ENCODE data around the gene TCF7. TPM values are rescaled to one million over a fixed set of nuclear protein-coding genes. Genes with fewer than 3 reads are reported as not detected.

The TCF7 gene
- total and polyA plus RNA-seq, 2 of the 13 experiments (the other 11 are each of a cell fraction or from before 2014, with no cell fraction given): 6.3 to 6.8 TPM

- TF ChIP-seq PAX8 (CRISPR knock-in tag; IDR thresholded peaks at IDR 0.05; ENCODE audit: borderline replicate concordance) (0 out of 2 replicates have a peak, but pooled peaks have one; percentile 67), KLF6 (CRISPR knock-in tag; IDR thresholded peaks at IDR 0.05) (no peak), PHF20 (CRISPR knock-in tag; IDR thresholded peaks at IDR 0.05) (peak; percentile 43; the same call in 1 of the 2 replicates), ZNF878 (CRISPR knock-in tag; IDR thresholded peaks at IDR 0.05) (no peak), NFIB (CRISPR knock-in tag; IDR thresholded peaks at IDR 0.05; ENCODE audit: borderline replicate concordance) (no peak), GRHL1 (CRISPR knock-in tag; conservative IDR thresholded peaks at IDR 0.05) (no peak), SOX13 (IDR thresholded peaks at IDR 0.05) (no peak), SOX13 (CRISPR knock-in tag; conservative IDR thresholded peaks at IDR 0.05 in 1 of 2, IDR thresholded peaks at IDR 0.05 in 1 of 2) (0 out of 4 replicates have a peak, but pooled peaks of 1 of the 2 experiments have one; percentile 7), ZFP82 (CRISPR knock-in tag; IDR thresholded peaks at IDR 0.05; ENCODE audit: borderline replicate concordance) (no peak), MEF2D (CRISPR knock-in tag; IDR thresholded peaks at IDR 0.05) (no peak), YEATS4 (CRISPR knock-in tag; IDR thresholded peaks at IDR 0.05; ENCODE audit: borderline replicate concordance) (0 out of 2 replicates have a peak, but pooled peaks have one; percentile 21), RBM22 (optimal IDR thresholded peaks at IDR 0.05; ENCODE audit: low read length) (no peak), ZBTB3 (CRISPR knock-in tag; IDR thresholded peaks at IDR 0.05; ENCODE audit: borderline replicate concordance, low read depth) (no peak), ARNTL (CRISPR knock-in tag; IDR thresholded peaks at IDR 0.05) (no peak), TBX2 (CRISPR knock-in tag; IDR thresholded peaks at IDR 0.05; ENCODE audit: borderline replicate concordance) (peak; percentile 17; the same call in 1 of the 2 replicates), RFXANK (CRISPR knock-in tag; IDR thresholded peaks at IDR 0.05) (no peak), JARID2 (CRISPR knock-in tag; IDR thresholded peaks at IDR 0.05; ENCODE audit: insufficient replicate concordance) (no peak), RXRB (CRISPR knock-in tag; IDR thresholded peaks at IDR 0.05; ENCODE audit: borderline replicate concordance) (peak; percentile 18; the same call in 1 of the 2 replicates), ZNF556 (CRISPR knock-in tag; IDR thresholded peaks at IDR 0.05; ENCODE audit: borderline replicate concordance) (peak; percentile 65; the same call in 1 of the 2 replicates), ZNF724P (CRISPR knock-in tag; IDR thresholded peaks at IDR 0.05; ENCODE audit: borderline replicate concordance) (0 out of 2 replicates have a peak, but pooled peaks have one; percentile 25), SP2 (CRISPR knock-in tag; IDR thresholded peaks at IDR 0.05) (no peak)
- TF ChIP-seq, protein P1, sequence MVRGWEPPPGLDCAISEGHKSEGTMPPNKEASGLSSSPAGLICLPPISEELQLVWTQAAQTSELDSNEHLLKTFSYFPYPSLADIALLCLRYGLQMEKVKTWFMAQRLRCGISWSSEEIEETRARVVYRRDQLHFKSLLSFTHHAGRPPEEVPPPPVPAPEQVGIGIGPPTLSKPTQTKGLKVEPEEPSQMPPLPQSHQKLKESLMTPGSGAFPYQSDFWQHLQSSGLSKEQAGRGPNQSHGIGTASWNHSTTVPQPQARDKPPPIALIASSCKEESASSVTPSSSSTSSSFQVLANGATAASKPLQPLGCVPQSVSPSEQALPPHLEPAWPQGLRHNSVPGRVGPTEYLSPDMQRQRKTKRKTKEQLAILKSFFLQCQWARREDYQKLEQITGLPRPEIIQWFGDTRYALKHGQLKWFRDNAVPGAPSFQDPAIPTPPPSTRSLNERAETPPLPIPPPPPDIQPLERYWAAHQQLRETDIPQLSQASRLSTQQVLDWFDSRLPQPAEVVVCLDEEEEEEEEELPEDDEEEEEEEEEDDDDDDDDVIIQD (CRISPR knock-in tag; IDR thresholded peaks at IDR 0.05; ENCODE audit: low read depth): no peak
- TF ChIP-seq, protein P2, sequence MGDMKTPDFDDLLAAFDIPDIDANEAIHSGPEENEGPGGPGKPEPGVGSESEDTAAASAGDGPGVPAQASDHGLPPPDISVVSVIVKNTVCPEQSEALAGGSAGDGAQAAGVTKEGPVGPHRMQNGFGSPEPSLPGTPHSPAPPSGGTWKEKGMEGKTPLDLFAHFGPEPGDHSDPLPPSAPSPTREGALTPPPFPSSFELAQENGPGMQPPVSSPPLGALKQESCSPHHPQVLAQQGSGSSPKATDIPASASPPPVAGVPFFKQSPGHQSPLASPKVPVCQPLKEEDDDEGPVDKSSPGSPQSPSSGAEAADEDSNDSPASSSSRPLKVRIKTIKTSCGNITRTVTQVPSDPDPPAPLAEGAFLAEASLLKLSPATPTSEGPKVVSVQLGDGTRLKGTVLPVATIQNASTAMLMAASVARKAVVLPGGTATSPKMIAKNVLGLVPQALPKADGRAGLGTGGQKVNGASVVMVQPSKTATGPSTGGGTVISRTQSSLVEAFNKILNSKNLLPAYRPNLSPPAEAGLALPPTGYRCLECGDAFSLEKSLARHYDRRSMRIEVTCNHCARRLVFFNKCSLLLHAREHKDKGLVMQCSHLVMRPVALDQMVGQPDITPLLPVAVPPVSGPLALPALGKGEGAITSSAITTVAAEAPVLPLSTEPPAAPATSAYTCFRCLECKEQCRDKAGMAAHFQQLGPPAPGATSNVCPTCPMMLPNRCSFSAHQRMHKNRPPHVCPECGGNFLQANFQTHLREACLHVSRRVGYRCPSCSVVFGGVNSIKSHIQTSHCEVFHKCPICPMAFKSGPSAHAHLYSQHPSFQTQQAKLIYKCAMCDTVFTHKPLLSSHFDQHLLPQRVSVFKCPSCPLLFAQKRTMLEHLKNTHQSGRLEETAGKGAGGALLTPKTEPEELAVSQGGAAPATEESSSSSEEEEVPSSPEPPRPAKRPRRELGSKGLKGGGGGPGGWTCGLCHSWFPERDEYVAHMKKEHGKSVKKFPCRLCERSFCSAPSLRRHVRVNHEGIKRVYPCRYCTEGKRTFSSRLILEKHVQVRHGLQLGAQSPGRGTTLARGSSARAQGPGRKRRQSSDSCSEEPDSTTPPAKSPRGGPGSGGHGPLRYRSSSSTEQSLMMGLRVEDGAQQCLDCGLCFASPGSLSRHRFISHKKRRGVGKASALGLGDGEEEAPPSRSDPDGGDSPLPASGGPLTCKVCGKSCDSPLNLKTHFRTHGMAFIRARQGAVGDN (CRISPR knock-in tag; IDR thresholded peaks at IDR 0.05): peak; percentile 69
Observed at GRCh38 chr5:134177369-134178095, 63.1 kb downstream of the TCF7 start (continued).

Data from HepG2 (cell line).